Adrenal gland (tissue), 5 donors: ENCODE data around the gene PCARE.

Experiments
- POLR2A ChIP-seq, 2 donors: fragments of 450-650 bp; IDR thresholded peaks; one replicate each; pipeline ENCODE4 v1.6.1; 2017; ENCODE audit warnings: antibody characterized with exemption in 2 of 2, mild to moderate bottlenecking in 2 of 2, moderate library complexity in 1 of 2
- TF ChIP-seq, protein P1 (sequence below), 6 experiments: fragments of 450-650 bp in 4 of 6; fragments of 200-600 bp in 2 of 6; sonication (generic) in 1 of 6; IDR thresholded peaks; 1 replicate in 5 of 6; 2 replicates in 1 of 6; pipeline versions ENCODE4 v1.5.1 to v1.8.0; 2016 to 2021; ENCODE audit warnings: antibody characterized with exemption in 6 of 6, mild to moderate bottlenecking in 2 of 6, moderate library complexity in 1 of 6
- donor health status: DM: no; HTN: no; CAD: no.

DNA sequence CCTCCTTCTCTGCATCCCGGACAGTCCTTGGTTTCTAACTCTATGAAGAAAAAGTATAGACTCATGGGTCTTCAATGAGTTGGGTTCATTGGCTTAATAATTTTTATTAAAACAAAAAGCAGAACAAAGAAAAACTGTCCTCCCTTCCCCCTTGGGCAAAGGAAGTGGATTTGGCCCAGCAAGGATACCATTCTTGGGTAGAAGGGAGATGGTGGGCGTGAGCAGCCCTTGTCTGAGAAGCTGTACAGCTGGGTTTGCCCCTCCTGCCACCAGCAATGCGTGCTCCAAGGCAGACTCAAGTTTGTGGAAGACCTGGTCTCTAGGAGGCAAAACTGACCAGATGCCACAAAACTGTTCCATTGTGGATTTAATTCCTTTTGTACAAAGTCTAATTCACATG, 12.7 kb downstream of the PCARE start:
- TF ChIP-seq, protein P1, sequence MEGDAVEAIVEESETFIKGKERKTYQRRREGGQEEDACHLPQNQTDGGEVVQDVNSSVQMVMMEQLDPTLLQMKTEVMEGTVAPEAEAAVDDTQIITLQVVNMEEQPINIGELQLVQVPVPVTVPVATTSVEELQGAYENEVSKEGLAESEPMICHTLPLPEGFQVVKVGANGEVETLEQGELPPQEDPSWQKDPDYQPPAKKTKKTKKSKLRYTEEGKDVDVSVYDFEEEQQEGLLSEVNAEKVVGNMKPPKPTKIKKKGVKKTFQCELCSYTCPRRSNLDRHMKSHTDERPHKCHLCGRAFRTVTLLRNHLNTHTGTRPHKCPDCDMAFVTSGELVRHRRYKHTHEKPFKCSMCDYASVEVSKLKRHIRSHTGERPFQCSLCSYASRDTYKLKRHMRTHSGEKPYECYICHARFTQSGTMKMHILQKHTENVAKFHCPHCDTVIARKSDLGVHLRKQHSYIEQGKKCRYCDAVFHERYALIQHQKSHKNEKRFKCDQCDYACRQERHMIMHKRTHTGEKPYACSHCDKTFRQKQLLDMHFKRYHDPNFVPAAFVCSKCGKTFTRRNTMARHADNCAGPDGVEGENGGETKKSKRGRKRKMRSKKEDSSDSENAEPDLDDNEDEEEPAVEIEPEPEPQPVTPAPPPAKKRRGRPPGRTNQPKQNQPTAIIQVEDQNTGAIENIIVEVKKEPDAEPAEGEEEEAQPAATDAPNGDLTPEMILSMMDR (IDR thresholded peaks at IDR 0.05), result no peak
- TF ChIP-seq POLR2A (IDR thresholded peaks at IDR 0.05), result no peak
